HG03095 (cell line): Measurements from ENCODE around the gene HHATL.
A peak's percentile ranks its signal among the peaks of the same experiment; 100 is the strongest.

ENCODE experiments used
- ATAC-seq: cut with Tn5 transposase; IDR thresholded peaks from one replicate; pipeline ENCODE4 v1.9.1; 2021; ENCODE audit warnings: moderate library complexity; ENCODE audit not compliant: unreplicated experiment

The HHATL gene

GRCh38 chr3:42654331-42655201 is 48.0 kb downstream of the HHATL start:
- ATAC-seq: no peak

GRCh38 chr3:42653560-42654330 is 48.9 kb downstream of the HHATL start, which contains the start of gene ZBTB47:
TSS of gene ZBTB47 (plus strand) at chr3:42653697. CDS start at chr3:42658356, 4,659 bp downstream.
- no peak for ATAC-seq

- ATAC-seq: no peak
Measured at GRCh38 chr3:42653303-42653559, 49.4 kb downstream of the HHATL start.

- ATAC-seq: peak; percentile 71
Measured at GRCh38 chr3:42652611-42653302, 49.8 kb downstream of the HHATL start.

GRCh38 chr3:42652251-42652610 is 50.4 kb downstream of the HHATL start:
- no peak for ATAC-seq

GRCh38 chr3:42651248-42652091 is 51.1 kb downstream of the HHATL start:
- no peak for ATAC-seq

GRCh38 chr3:42649783-42650182 is 52.8 kb downstream of the HHATL start:
- no peak for ATAC-seq

- ATAC-seq: no peak
Measured at GRCh38 chr3:42649006-42649405, 53.6 kb downstream of the HHATL start.

GRCh38 chr3:42647821-42648459 is 54.7 kb downstream of the HHATL start:
- ATAC-seq: no peak
